Posterior cingulate gyrus (tissue), 11 donors: Measurements from ENCODE around the gene CSNK1A1.
"Not testable (repeated sequence)": the region's sequence is repeated elsewhere in the genome, so short reads cannot be mapped to it uniquely, and the experiment has no call there.

ENCODE experiments used
- DNase-seq, 10 donors: peaks; one replicate each; pipeline versions ENCODE4 v3.0.0 to v3.0.0-alpha.2; 2020 to 2021; ENCODE audit warnings: mixed read lengths in 3 of 10
- intact Hi-C: fragments of 100-400 bp; cut with DNase I; formaldehyde crosslinking; loops from one replicate; pipeline ENCODE4 v1.15.1; 2023

The CSNK1A1 gene

GRCh38 chr5:149445739-149446369 lies 105.4 kb downstream of the CSNK1A1 start:
- peak in 2 of 10 donors; percentile 27 to 30 for DNase-seq
- intact Hi-C loops = no loop called here

DNA sequence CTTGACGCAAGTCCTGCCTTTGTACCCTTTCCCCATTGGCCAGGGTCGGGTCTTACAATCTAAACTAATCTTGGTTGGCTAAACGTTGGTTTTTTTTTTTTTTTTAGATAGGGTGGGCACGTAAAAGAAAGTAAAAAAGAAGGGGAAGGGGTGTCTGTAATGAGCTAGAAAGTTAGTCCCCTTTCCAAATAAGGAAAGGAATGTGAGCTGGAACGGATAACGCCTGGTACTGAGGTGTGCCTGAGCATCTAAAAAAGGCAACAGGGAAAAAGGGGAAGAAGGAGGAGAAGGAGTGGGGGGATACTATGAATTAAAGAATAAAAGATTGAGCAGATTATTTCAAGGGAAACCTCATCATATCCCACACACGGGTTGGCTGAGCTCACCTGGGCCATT lies 105.9 kb downstream of the CSNK1A1 start:
- intact Hi-C loops = no loop called here
- no peak for DNase-seq

- DNase-seq, intact Hi-C loops: not testable (repeated sequence)
Measured at GRCh38 chr5:149444430-149444829, 106.8 kb downstream of the CSNK1A1 start.

- intact Hi-C loops = loop anchor here (2.0 kb wide), 2 partner anchors 122 to 176 kb away; no protein-coding TSS in a partner anchor
- peak in 2 of 10 donors; percentile 1 to 12 for DNase-seq
Measured at GRCh38 chr5:149443210-149443609, 108.0 kb downstream of the CSNK1A1 start.

GRCh38 chr5:149442563-149443182 lies 108.6 kb downstream of the CSNK1A1 start:
- intact Hi-C loops = loop anchor here (1.0 to 2.0 kb wide), 3 partner anchors 109 to 176 kb away; partner anchors contain the start of gene CSNK1A1
- DNase-seq = peak; percentile 63 to 97 (median 87)
